ENCODE data around the gene PROSER1.

Gene PROSER1

GRCh38 chr13:39039041-39039440 lies 1.2 kb upstream of the PROSER1 start:
- peak in 1 of 2 experiments; percentile 46 for DNase-seq (ENCODE audit: low read depth in 1 of 2, low spot score in 1 of 2)
- Histone ChIP-seq H3K27me3 (ENCODE audit: insufficient read depth, poor library complexity, severe bottlenecking) (no peaks in the 10 kb centered on the region), H3K27ac (replicated peaks) (peak overlapping the region; percentile 91), H3K4me3 (replicated peaks; ENCODE audit: insufficient read depth, low read length) (peak overlapping the region; percentile 85)
- TF ChIP-seq REST (IDR thresholded peaks at IDR 0.05; ENCODE audit: insufficient replicate concordance, low read depth) (no peak), SPI1 (IDR thresholded peaks at IDR 0.05; ENCODE audit: borderline replicate concordance, low read depth) (no peak), POLR2AphosphoS5 (IDR thresholded peaks at IDR 0.05; ENCODE audit: low read depth) (no peak), CTCF (IDR thresholded peaks at IDR 0.05; ENCODE audit: insufficient read depth, low read length) (no peak)

- Histone ChIP-seq H3K4me3 (replicated peaks; ENCODE audit: insufficient read depth, low read length) (peak overlapping the region; percentile 85), H3K27ac (replicated peaks) (peak overlapping the region; percentile 91), H3K27me3 (ENCODE audit: insufficient read depth, poor library complexity, severe bottlenecking) (no peaks in the 10 kb centered on the region)
- TF ChIP-seq SPI1 (IDR thresholded peaks at IDR 0.05; ENCODE audit: borderline replicate concordance, low read depth) = no peak
- no peak for TF ChIP-seq CTCF (IDR thresholded peaks at IDR 0.05; ENCODE audit: insufficient read depth, low read length)
- no peak for TF ChIP-seq GABPA (IDR thresholded peaks at IDR 0.05; ENCODE audit: low read depth)
- TF ChIP-seq POLR2AphosphoS5 (IDR thresholded peaks at IDR 0.05; ENCODE audit: low read depth) = no peak; the same call in 1 of the 2 replicates
- TF ChIP-seq REST (IDR thresholded peaks at IDR 0.05; ENCODE audit: insufficient replicate concordance, low read depth) = no peak
- peak in 1 of 2 experiments; percentile 63 for DNase-seq (ENCODE audit: low read depth in 1 of 2, low spot score in 1 of 2)
Measured at GRCh38 chr13:39038569-39039030, 711 bp upstream of the PROSER1 start.

- no peak for TF ChIP-seq POLR2AphosphoS5 (IDR thresholded peaks at IDR 0.05; ENCODE audit: low read depth)
- no peak for TF ChIP-seq SPI1 (IDR thresholded peaks at IDR 0.05; ENCODE audit: borderline replicate concordance, low read depth)
- TF ChIP-seq CTCF (IDR thresholded peaks at IDR 0.05; ENCODE audit: insufficient read depth, low read length) = no peak
- TF ChIP-seq GABPA (IDR thresholded peaks at IDR 0.05; ENCODE audit: low read depth) = no peak
- no peak for TF ChIP-seq REST (IDR thresholded peaks at IDR 0.05; ENCODE audit: insufficient replicate concordance, low read depth)
- Histone ChIP-seq H3K4me3 (replicated peaks; ENCODE audit: insufficient read depth, low read length) (peak overlapping the region; percentile 85), H3K27ac (replicated peaks) (peak overlapping the region; percentile 91), H3K27me3 (ENCODE audit: insufficient read depth, poor library complexity, severe bottlenecking) (no peaks in the 10 kb centered on the region)
- DNase-seq (ENCODE audit: low read depth in 1 of 2, low spot score in 1 of 2) = no peak
Measured at GRCh38 chr13:39037410-39037879, 444 bp downstream of the PROSER1 start.

Data from HL-60 (cell line).